ENCODE results near the gene OR2F2.

OR2F2 gene

DNA sequence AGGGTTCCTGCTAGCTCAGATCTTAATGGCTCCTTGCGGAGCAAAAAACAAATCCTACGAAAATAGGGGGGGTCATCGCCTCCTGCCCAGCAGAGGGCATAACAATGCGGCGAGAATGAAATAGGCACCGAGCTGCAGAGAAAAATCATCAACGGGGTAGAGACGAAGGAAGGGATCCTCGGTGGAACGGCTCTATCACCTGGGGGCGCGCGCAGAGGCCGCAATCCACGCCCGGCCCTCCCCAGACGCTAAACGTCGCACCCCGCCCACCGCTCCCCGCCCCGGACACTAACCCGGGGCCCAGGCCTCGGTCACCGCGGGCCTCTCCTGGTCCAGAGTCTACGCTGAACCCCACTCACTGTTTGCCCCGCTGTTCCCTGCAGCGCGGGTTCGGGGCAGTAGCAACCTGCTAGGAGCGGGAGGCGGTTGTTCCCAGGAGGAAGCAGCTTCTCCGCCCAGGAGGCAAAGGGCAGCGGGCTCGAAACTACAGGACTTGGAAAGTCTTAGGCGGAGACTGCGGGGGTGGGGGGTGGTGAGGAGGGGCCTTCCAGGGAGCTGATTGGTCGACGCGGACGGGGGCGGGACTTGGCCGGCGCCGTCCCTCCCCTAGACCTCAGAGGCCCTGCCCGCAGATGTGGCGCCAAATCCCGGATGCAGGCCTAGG lies 33.2 kb upstream of the OR2F2 start, which contains the start of gene TCAF1:
TSS of gene TCAF1 (minus strand) at position 509 of the 664 bp plus-strand sequence. CDS start 25,568 bp downstream, outside the sequence.
- Histone ChIP-seq H3K4me1 (ENCODE audit: control insufficient read depth, insufficient read depth, low read length) (peaks cover 18% of the 10 kb centered on the region), H3K4me3 (ENCODE audit: low read length) (peak within 1 kb of the TSS; percentile 86), H3K27me3 (ENCODE audit: control insufficient read depth, insufficient read depth, low read length) (no peaks in the 10 kb centered on the region), H3K9me3 (ENCODE audit: control insufficient read depth, low read length) (no peaks in the 10 kb centered on the region), H3K9ac (ENCODE audit: low read length) (peak within 1 kb of the TSS; percentile 86), H3K36me3 (ENCODE audit: control insufficient read depth, insufficient read depth, low read length) (no peaks in the 10 kb centered on the region)

DNA sequence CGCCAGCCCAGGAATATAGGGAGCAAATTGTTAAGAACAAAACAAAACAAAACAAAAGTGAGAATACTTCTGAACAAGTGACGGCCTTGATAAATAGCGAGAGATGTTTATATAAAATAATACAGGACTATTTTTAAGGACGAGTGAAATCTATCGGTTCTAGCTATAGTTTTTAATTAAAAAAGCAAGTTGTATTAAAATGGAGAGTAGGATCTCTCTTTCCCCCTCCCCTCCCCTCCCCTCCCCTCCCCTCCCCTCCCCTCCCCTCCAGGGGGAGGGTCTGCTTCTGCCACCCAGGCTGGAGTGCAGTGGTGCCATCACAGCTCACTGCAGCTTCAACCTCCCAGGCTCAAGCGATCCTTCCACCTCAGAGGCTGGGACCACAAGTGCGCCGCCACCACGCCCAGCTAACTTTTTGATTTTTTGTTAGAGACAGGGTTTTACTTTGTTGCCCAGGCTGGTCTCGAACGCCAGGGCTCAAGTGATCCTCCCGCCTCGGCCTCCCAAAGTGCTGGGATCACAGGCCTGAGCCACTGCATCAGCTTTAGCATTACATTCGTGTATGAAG lies 32.6 kb upstream of the OR2F2 start:
- H3K4me1 ChIP-seq (ENCODE audit: control insufficient read depth, insufficient read depth, low read length): peaks cover 18% of the 10 kb centered on the region
- no peaks in the 10 kb centered on the region for H3K9me3 ChIP-seq (ENCODE audit: control insufficient read depth, low read length)
- no peaks in the 10 kb centered on the region for H3K36me3 ChIP-seq (ENCODE audit: control insufficient read depth, insufficient read depth, low read length)
- H3K27me3 ChIP-seq (ENCODE audit: control insufficient read depth, insufficient read depth, low read length): no peaks in the 10 kb centered on the region
- H3K4me3 ChIP-seq (ENCODE audit: low read length): no peak overlapping the region
- H3K9ac ChIP-seq (ENCODE audit: low read length): peak overlapping the region; percentile 86

DNA sequence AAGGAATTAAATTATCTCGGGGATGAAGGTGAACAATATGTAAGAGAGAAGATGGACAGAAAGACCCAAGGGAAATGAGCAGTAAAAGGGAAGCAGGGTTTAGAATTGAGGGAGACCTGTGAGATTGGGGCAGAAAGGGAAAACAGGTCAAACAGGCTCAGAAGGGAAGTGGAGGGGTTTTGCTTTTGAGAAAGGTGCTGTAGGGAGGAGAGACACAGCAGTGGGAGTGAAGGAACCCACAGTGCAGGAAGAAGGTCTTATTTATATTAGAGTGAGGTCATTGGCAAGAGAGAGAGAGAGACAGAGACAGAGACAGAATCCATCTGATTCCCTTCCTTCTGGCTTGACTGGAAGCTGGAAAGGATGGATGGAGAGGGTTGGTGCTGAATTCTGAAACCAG lies 29.5 kb upstream of the OR2F2 start:
- no peak overlapping the region for H3K9ac ChIP-seq (ENCODE audit: low read length)
- no peaks in the 10 kb centered on the region for H3K27me3 ChIP-seq (ENCODE audit: control insufficient read depth, insufficient read depth, low read length)

DNA sequence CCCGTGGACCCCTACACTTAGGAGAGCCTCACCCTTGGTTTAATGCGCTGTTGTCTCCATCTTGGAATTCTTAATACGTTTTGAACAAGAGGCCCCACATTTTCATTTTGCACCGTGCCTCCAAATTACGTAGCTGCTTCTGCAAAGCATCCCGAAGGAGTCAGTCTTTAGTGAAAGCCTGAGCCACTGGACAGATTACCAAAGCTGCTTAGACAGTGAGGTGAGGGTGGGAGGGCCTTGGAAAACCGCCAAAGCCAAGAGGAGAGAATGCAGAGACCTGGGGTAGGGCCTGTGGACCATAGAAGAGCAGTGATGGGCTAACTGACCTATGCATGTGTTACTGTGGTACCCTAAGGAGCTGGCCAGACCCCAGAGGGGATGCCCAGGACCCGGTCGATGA lies 28.9 kb upstream of the OR2F2 start:
- no peak overlapping the region for H3K4me3 ChIP-seq (ENCODE audit: low read length)
- peaks cover 6% of the 10 kb centered on the region for H3K4me1 ChIP-seq (ENCODE audit: control insufficient read depth, insufficient read depth, low read length)
- no peaks in the 10 kb centered on the region for H3K36me3 ChIP-seq (ENCODE audit: control insufficient read depth, insufficient read depth, low read length)
- H3K9ac ChIP-seq (ENCODE audit: low read length): no peak overlapping the region
- no peaks in the 10 kb centered on the region for H3K9me3 ChIP-seq (ENCODE audit: control insufficient read depth, low read length)
- H3K27me3 ChIP-seq (ENCODE audit: control insufficient read depth, insufficient read depth, low read length): no peaks in the 10 kb centered on the region

More for the DNA sequence above, 29.5 kb upstream of the OR2F2 start:
- Histone ChIP-seq H3K36me3 (ENCODE audit: control insufficient read depth, insufficient read depth, low read length) (no peaks in the 10 kb centered on the region), H3K9me3 (ENCODE audit: control insufficient read depth, low read length) (no peaks in the 10 kb centered on the region), H3K4me3 (ENCODE audit: low read length) (no peak overlapping the region), H3K4me1 (ENCODE audit: control insufficient read depth, insufficient read depth, low read length) (peaks cover 8% of the 10 kb centered on the region)

DNA sequence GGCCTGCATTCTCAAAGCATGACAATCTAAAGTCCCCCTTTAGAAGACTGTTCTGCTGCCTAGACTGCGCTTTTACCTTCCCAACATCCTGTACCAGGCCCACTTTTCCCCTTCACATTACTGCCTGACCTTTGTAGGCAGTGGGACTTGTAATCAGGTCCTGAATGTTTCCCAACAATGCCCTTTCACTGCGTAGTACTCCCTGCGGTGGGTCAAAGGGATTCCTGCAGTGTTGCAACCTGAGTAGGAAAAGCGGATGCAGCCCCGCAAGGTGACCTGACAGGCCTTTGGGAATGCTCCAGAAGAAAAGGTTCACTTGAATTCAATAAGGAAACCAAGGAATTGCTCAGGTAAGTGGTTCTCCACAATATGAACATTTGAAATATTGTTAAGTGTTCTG lies 28.1 kb upstream of the OR2F2 start:
- no peaks in the 10 kb centered on the region for H3K27me3 ChIP-seq (ENCODE audit: control insufficient read depth, insufficient read depth, low read length)
- H3K9ac ChIP-seq (ENCODE audit: low read length): no peak overlapping the region
- no peaks in the 10 kb centered on the region for H3K36me3 ChIP-seq (ENCODE audit: control insufficient read depth, insufficient read depth, low read length)
- no peaks in the 10 kb centered on the region for H3K9me3 ChIP-seq (ENCODE audit: control insufficient read depth, low read length)
- H3K4me1 ChIP-seq (ENCODE audit: control insufficient read depth, insufficient read depth, low read length): peaks cover 6% of the 10 kb centered on the region
- H3K4me3 ChIP-seq (ENCODE audit: low read length): no peak overlapping the region

DNA sequence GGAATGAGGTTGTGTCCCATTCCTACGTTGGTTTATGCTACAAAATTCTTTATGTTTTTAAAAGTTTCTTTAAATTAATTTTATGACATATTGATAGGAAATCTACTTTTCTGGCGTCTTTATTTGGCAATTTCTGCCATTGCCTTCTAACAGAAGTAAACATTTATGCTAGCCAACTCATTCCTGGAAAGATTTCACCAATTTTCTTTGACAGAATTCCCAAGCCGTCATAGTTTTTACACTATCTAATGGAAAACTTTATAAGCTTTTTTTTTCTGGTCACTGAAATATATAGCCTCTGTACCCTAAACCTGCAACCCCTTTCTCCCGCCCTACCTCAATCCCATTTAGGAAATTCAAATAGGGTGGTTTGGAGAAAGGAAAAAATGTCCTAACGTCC lies 26.9 kb upstream of the OR2F2 start:
- Histone ChIP-seq H3K27me3 (ENCODE audit: control insufficient read depth, insufficient read depth, low read length) (no peaks in the 10 kb centered on the region), H3K36me3 (ENCODE audit: control insufficient read depth, insufficient read depth, low read length) (no peaks in the 10 kb centered on the region), H3K9ac (ENCODE audit: low read length) (no peak overlapping the region), H3K9me3 (ENCODE audit: control insufficient read depth, low read length) (no peaks in the 10 kb centered on the region), H3K4me1 (ENCODE audit: control insufficient read depth, insufficient read depth, low read length) (peaks cover 6% of the 10 kb centered on the region), H3K4me3 (ENCODE audit: low read length) (no peak overlapping the region)

DNA sequence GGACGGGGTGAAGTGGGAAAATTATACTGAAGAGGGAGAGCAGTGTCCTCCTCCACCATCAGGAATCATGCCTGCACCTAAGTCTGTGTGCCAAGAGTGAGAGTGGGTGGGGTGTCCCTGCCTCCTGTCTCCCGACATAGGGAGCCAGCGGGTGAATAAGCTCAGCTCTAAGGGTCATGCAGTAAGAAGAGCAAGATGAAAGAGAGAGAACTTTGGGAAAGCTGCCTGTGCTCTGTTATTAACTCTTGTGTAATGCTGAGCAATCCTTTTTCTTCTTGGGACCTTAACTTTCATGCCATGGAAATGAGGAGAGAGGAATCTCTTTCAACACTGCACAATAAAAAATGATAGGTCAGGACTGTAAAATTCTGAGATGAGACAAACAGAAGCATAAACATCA lies 25.2 kb upstream of the OR2F2 start:
- Histone ChIP-seq H3K4me3 (ENCODE audit: low read length) (no peak overlapping the region), H3K27me3 (ENCODE audit: control insufficient read depth, insufficient read depth, low read length) (no peaks in the 10 kb centered on the region), H3K36me3 (ENCODE audit: control insufficient read depth, insufficient read depth, low read length) (no peaks in the 10 kb centered on the region), H3K4me1 (ENCODE audit: control insufficient read depth, insufficient read depth, low read length) (peaks cover 6% of the 10 kb centered on the region), H3K9me3 (ENCODE audit: control insufficient read depth, low read length) (no peaks in the 10 kb centered on the region), H3K9ac (ENCODE audit: low read length) (no peak overlapping the region)

DNA sequence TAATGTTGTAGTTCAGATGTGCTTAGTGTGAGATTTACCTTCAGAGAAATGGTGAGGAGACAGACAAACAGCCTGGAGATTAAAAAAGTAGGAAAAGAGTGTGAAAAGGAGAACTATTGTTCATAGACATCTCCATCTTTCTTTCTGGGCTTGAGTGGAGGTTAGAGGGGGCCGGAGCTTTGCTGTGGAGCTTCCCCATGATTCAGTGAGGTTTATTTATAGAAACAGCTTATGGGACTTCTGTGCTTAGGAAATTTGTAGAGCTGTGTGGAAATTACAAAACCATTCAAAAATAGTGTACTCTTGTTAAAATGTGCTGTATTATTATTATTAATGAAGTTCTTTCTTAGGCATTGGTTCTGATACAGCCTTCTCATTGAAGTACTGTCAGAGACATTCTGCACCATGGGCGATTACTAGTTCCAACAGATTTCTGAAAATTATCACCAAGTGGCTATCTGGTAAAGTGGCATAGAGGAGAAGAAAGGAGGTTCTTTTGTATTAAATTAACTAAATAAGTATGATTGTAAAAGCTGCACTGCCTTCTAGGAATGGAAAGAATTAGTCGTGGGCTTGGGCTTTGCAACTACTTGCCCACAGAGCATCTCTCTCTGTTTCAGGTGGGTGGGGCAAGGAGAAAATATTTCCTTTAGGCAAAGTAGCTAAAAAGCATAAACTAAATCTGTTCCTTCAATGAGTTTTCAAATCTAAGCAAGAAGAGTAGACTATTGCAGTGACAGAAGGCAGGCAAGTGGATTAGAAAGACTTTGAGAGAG lies 24.4 kb upstream of the OR2F2 start:
- H3K9me3 ChIP-seq (ENCODE audit: control insufficient read depth, low read length): no peaks in the 10 kb centered on the region
- no peak overlapping the region for H3K9ac ChIP-seq (ENCODE audit: low read length)
- no peak overlapping the region for H3K4me3 ChIP-seq (ENCODE audit: low read length)
- H3K27me3 ChIP-seq (ENCODE audit: control insufficient read depth, insufficient read depth, low read length): no peaks in the 10 kb centered on the region
- no peaks in the 10 kb centered on the region for H3K4me1 ChIP-seq (ENCODE audit: control insufficient read depth, insufficient read depth, low read length)
- no peaks in the 10 kb centered on the region for H3K36me3 ChIP-seq (ENCODE audit: control insufficient read depth, insufficient read depth, low read length)

DNA sequence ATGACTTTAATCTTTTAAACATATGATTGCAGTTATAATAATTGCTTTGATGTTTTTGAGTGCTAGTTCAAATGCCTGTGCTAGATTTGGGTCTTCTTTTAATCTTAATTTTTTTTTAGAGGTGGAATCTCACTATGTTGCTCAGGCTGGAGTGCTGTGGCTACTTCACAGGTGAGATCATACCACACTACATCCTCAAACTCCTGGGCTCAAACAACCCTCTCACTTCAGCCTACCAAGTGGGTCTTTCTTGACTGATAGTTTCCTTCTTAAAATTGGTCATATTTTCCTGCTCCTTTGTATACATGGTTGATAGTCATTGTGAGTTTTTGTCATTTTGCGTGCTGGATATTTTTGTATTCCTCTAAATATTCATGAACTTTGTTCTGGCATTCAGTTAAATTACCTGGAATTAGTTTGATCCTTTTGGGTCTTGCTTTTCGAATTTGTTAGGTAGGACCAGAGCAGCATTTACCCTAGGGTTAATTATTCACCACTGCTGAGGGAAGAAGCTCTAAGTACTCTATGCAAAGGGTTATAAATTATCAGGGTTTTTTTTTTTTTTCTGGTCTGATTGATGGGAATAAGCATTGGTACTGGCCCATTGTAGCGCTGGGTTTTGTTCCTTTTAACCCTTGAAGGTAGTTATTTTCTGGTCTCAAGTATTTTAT lies 21.0 kb upstream of the OR2F2 start:
- Histone ChIP-seq H3K36me3 (ENCODE audit: control insufficient read depth, insufficient read depth, low read length) (no peaks in the 10 kb centered on the region), H3K27me3 (ENCODE audit: control insufficient read depth, insufficient read depth, low read length) (no peaks in the 10 kb centered on the region)

DNA sequence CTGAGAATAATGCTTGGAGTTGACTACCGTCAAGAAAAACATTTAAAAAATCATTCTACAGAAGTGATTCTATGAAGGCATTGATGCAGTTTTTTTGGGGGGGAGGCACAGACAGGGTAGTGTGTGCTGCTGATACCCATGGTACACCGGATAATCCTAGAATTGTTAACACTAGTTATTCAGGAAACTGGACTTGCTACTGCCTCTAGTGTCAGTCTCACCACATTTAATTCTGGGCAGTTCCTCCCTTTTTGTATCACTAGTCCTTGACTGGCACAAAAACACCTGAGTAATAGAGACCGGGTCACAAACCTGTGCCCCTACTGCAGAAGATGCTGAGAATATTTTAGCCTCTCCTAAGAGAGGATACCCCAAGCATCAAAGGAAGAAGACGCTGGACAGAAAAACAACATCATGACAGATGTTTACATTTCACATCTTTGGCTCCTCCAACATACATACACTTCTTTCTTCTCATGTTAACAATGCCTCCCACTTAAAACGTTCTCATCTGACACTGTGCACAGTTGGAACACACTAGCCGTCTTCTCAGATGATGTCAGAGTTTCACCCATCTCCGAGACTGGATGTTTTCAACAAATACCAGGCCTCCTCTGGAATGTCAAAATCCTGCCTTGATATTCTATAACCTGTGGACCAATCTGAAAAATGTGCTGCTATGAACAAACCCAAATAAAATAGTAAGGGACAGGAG lies 19.9 kb upstream of the OR2F2 start:
- Histone ChIP-seq H3K4me3 (ENCODE audit: low read length) (no peak overlapping the region), H3K4me1 (ENCODE audit: control insufficient read depth, insufficient read depth, low read length) (no peaks in the 10 kb centered on the region), H3K9ac (ENCODE audit: low read length) (no peak overlapping the region), H3K36me3 (ENCODE audit: control insufficient read depth, insufficient read depth, low read length) (no peaks in the 10 kb centered on the region), H3K9me3 (ENCODE audit: control insufficient read depth, low read length) (no peaks in the 10 kb centered on the region), H3K27me3 (ENCODE audit: control insufficient read depth, insufficient read depth, low read length) (no peaks in the 10 kb centered on the region)

More for the DNA sequence above, 21.0 kb upstream of the OR2F2 start:
- Histone ChIP-seq H3K4me3 (ENCODE audit: low read length) (no peak overlapping the region), H3K4me1 (ENCODE audit: control insufficient read depth, insufficient read depth, low read length) (no peaks in the 10 kb centered on the region), H3K9ac (ENCODE audit: low read length) (no peak overlapping the region), H3K9me3 (ENCODE audit: control insufficient read depth, low read length) (no peaks in the 10 kb centered on the region)

DNA sequence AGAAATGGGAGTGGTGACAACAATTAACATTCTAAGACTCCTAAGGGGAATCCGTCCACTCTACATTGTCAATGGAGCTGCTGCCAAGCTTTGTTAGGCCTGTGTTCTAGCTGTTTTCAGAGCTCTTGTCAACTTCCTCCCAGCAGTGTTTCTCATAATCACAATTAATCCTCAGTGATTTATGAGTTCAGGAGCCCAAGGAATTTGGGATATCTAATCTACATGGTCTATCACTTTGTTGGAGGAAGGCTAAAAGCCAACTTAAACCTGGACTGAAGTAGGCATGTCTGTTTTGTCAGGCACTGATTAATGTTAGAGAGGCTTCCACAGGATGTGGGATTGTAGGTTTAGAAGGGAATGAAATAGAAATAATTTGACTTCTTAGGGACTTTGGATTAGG lies 10.2 kb upstream of the OR2F2 start:
- no peaks in the 10 kb centered on the region for H3K9me3 ChIP-seq (ENCODE audit: control insufficient read depth, low read length)
- no peaks in the 10 kb centered on the region for H3K27me3 ChIP-seq (ENCODE audit: control insufficient read depth, insufficient read depth, low read length)
- no peaks in the 10 kb centered on the region for H3K36me3 ChIP-seq (ENCODE audit: control insufficient read depth, insufficient read depth, low read length)
- no peak overlapping the region for H3K9ac ChIP-seq (ENCODE audit: low read length)
- no peaks in the 10 kb centered on the region for H3K4me1 ChIP-seq (ENCODE audit: control insufficient read depth, insufficient read depth, low read length)
- no peak overlapping the region for H3K4me3 ChIP-seq (ENCODE audit: low read length)
